SHP77 (cell line): Measurements from ENCODE around the gene STPG1.
A peak's percentile ranks its signal among the peaks of the same experiment; 100 is the strongest.

Experiments used
- DNase-seq, 2 experiments: peaks; one replicate each; lab custom pipeline; 2025; lab: John Stamatoyannopoulos, UW

Gene STPG1

GRCh38 chr1:24426744-24427544, 13.4 kb upstream of the STPG1 start:
- no peak for DNase-seq

GRCh38 chr1:24425922-24426321, 12.3 kb upstream of the STPG1 start:
- no peak for DNase-seq

GRCh38 chr1:24425441-24425840, 11.9 kb upstream of the STPG1 start:
- DNase-seq: no peak

- DNase-seq: no peak
Observed at GRCh38 chr1:24424990-24425389, 11.4 kb upstream of the STPG1 start.

- DNase-seq: no peak
Observed at GRCh38 chr1:24424207-24424606, 10.6 kb upstream of the STPG1 start.

- DNase-seq: no peak
Observed at GRCh38 chr1:24421502-24421901, 7.9 kb upstream of the STPG1 start.

- no peak for DNase-seq
Observed at GRCh38 chr1:24420547-24420946, 7.0 kb upstream of the STPG1 start.

- DNase-seq: no peak
Observed at GRCh38 chr1:24418898-24419628, 5.5 kb upstream of the STPG1 start.

- DNase-seq: no peak
Observed at GRCh38 chr1:24417681-24418080, 4.1 kb upstream of the STPG1 start.

GRCh38 chr1:24416666-24417391, 3.2 kb upstream of the STPG1 start:
- DNase-seq: no peak

GRCh38 chr1:24415910-24416665, 2.5 kb upstream of the STPG1 start:
- DNase-seq: no peak

GRCh38 chr1:24415334-24415909, 1.8 kb upstream of the STPG1 start, which contains the start of gene NIPAL3:
Gene NIPAL3, plus strand, starts transcription at chr1:24415802. Its CDS starts 3,746 bp downstream, at chr1:24419548.
- DNase-seq: peak; percentile 97

GRCh38 chr1:24414775-24415333, 1.3 kb upstream of the STPG1 start:
- DNase-seq: peak in 1 of 2 experiments; percentile 93

GRCh38 chr1:24412408-24412807, 1.2 kb downstream of the STPG1 start:
- no peak for DNase-seq

- DNase-seq: no peak
Observed at GRCh38 chr1:24411963-24412362, 1.6 kb downstream of the STPG1 start.

- DNase-seq: no peak
Observed at GRCh38 chr1:24410750-24411149, 2.8 kb downstream of the STPG1 start.

- DNase-seq: no peak
Observed at GRCh38 chr1:24409535-24409934, 4.0 kb downstream of the STPG1 start.

GRCh38 chr1:24406788-24407187, 6.8 kb downstream of the STPG1 start:
- DNase-seq: no peak

GRCh38 chr1:24403806-24404205, 9.8 kb downstream of the STPG1 start:
- no peak for DNase-seq

GRCh38 chr1:24400065-24400464, 13.5 kb downstream of the STPG1 start:
- no peak for DNase-seq

- DNase-seq: no peak
Observed at GRCh38 chr1:24393892-24394291, 19.7 kb downstream of the STPG1 start.
